HG03432 (cell line): ENCODE data around the gene LMO2.
"Not testable (repeated sequence)": the region's sequence is repeated elsewhere in the genome, so short reads cannot be mapped to it uniquely, and the experiment has no call there.

ENCODE experiments used
- ATAC-seq: cut with Tn5 transposase; IDR thresholded peaks from one replicate; pipeline ENCODE4 v1.9.1; 2021; ENCODE audit warnings: mild to moderate bottlenecking, moderate library complexity; ENCODE audit not compliant: unreplicated experiment

LMO2 gene

DNA sequence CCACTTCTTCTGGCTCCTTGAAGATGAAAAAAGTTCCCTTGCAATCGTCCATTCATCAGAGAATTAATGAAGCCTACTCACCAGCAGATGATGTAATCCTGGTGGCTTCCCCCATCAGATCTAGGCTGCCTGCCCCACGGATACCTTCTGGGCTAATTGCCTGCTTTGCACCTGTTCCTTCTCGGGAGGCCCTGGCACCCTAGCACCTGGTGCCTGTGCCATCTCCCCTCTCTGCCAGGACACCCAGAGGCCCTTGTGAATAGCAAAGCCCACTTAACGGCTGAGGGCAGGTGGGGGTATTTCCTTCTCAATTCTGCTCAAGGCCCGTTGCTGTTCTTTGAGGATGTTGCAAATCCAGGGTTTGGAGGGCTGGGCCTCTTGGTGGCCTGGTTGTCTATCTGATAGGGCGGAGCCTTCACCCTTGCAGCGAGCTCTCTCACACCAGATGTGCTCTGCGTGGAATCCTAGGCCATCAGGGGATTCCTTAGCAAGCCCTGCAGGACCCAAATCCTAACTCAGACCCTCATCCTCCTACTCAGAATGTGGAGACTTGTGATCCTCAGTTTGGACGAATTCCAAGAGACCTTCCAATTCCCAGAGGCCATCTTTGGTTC lies at the start of gene LMO2:
Gene LMO2 (minus strand): TSS at position 363 of the 614 bp plus-strand sequence. CDS start 22,360 bp downstream, outside the sequence.
- peak; percentile 20 for ATAC-seq

DNA sequence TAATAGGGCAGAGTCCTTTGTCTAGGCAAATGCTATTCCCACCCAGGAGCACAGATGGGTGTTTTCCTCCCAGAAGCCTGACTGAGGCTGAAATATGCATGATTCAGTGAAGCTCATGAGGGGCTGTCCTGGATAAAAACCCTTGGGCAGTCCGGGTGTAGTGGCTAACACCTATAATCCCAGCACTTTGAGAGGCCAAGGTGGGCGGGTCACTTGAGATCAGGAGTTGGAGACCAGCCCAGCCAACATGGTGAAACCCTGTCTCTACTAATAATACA lies 48.6 kb upstream of the LMO2 start:
- ATAC-seq = no peak

DNA sequence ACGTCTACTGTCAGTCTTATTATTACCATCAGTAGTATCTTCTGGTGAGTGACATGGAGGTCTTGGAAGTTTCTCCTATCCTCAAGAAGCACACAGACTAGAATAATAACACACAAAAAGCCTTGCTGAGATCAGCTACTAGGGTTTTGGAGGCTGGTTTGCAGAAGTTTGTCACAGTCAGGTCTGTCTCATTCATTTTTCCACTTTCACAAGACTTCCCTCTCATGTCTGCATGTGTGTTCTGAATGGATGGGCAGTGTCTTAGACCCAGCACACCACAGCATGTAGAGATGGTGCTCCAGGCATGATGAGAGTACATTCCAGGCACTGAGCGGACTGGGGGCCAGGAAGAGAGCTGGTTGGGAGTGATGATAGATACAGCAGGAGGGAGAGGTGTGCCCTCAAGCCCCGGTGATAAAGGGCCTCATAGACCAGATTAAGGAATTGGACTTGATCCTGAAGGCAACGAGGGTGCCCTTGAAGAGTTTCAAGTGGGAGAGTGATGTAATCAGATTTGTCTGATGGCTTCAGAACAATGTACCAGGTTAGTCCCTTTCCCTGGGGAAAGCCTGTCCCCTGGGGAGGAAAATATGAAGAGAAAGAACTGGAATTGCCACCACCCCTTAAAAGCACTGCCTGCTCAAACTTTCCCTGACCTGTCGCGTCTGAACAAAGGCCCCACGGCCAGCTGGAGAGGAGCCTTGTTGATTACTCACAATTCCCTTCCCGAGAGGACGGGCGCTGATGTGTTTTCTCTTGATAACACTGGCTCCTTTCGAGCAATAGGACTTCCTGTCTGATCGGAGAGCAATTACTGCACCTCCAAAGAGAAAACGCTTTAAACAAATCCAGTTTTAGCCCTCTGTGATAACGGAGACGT lies 45.1 kb upstream of the LMO2 start:
- no peak for ATAC-seq

DNA sequence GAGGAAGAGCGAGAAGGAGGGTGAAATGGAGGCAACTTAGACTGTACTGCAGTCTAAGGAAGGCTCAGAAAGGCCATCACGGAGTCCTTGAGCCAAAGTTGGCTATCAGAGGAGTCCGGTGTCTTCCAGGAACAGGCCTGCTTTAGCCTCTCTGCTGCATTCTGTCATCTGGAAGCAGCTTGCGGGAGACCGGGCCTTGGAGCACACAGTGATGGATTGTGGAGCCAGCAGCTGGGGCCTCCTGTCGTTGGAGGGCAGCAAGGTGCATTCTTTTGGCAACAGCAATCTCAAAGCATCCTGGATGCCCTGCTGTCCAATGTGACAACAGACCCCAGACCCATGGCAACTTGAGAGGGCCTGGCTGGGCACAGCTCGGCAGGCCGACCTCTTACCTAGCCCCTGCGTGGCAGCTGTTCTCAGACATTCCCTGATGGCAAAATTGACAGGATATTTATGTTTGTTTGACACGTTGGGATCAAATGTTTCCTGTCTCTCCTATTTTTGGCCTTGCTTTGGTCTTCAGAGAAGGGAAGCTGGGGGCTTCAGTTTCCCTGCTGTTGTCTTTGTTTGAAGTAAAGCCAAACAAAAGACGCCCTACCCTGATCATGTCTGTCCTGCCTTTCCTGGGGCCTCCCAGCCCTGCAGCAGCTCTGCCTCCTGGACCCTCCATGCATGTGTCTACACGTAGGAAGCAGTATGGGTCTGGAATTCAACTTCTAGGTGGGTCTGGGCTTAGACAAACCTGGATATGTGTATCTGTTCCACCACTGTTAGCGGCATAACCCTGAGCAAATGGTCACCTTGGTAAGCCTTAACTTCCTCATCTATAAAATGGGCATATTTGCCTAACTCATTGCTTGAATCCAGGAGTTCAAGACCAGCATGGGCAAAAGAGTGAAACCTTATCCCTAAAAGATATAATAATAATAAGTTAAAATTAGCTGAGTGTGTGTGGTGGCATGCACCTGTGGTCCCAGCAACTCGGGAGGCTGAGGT lies 43.9 kb upstream of the LMO2 start:
- no peak for ATAC-seq

DNA sequence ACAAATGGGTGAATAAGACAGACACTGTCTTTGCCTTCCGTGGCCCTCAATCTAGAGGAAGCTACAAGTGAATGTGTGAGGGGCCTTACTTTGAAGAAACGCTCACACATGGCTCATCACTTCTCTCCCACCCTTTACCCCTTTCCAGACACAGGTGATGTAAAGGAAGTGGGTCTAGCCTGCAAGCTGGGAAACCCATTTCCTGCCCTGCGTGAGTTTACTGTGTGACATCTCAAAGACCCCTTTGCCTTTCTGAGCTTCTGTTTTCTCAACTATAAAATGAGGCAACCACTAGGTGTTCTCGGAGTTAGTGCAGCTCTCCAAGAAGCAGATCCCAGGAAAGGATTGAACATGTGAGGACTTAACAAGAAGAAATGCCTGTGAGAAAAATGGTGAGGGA lies 43.1 kb upstream of the LMO2 start:
- no peak for ATAC-seq

DNA sequence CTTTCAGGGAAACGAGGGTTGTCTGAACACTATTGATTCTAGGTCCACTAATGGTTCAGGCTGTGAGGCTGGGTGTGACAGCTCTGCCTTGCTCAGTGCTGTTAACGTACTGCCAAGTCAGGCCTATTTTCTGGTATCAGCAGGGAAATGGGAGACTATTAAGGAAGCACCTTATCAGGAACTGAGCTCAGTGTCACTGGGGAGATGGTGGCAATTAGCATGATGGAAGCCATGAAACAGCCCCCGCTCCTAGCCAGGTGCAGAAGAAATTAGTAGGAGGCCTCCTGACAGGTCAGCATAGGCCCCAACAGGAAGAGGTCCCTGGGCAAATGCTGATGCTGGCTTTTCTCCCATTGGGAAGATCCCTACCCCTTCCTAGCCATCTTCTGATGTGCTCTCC lies 42.6 kb upstream of the LMO2 start:
- no peak for ATAC-seq

DNA sequence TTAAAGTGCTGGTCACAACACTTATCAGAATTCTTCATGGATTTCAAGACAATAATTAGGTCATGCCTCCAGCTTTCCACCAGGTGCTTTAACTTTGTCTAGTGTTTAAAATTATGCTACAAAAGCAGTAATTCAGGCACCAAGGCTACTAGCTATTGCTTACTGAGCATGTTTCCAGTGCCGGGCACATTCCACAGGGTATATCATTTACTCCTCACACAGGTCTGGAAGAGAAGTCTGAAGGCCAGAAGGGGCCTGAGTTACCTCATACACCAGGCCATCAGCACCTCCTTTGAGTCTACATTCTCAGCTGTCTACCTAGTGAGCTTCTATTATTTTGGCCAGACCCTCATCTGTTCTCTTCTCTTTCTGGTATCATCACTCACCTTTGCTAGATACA lies 41.7 kb upstream of the LMO2 start:
- ATAC-seq = no peak

DNA sequence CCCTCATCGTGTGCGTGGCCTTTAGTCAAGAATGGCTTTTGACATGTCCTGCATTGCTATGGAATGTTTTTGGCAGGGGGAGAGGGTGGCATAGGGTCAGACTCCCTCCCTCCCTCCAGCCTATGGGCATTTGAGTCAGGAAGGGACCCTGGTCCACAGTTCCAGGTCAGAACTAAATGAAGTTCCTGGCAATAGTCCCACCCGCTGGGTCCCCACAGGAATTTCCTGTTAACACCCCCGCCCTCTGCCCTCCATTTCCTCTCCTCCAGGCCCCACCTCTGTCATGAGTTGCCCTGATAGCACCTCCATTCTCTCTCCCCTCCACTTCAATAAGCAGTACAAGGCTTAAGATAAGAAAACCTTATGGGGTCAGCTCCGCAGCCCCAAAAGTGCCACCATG lies 40.8 kb upstream of the LMO2 start:
- no peak for ATAC-seq

DNA sequence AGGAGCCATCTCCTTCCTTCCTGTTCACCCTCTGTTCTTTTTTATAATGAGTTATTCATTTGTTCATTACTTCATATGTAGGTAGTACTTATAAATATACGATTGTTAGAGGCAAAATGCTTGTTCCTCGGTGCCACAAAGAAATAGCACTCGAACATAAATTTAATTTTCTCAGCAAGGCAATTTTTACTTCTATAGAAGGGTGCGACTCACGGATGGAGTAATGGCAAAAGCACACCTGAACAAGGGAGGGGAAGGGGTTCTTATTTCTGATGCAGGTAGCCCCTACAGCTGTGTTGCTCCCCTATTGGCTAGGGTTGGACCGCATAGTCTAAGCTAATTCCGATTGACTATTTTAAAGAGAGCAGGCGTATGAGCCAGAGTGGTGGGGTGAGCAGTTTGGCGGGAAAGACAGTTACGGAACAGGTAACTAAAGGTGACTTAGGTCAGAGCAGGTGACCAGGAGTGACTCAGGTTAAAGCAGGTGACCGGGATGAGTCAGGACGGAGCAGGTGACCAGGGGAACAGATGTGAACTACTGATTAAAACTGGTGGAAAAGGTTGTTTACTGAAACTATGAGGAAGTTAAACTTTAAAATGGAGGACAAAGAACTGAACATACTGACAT lies 40.0 kb upstream of the LMO2 start:
- ATAC-seq = not testable (repeated sequence)

DNA sequence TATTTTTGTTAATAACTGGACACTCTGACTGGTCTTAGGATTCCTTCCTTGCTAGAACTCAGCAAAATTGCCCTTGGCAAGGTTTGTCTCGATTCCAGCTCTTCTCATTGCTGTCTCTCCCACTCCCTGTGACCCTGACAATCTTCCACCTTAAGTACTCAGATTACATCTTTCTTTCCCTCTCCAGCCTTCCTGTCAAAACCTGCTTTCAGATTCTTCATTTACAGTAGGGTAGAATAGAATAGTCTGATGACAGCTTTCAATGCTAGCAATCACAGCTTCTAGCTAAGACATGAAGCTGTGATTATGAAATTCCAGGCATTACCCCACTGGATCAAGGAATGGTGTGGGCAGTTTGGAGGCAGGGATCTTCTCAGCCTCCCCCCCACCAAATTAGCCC lies 39.2 kb upstream of the LMO2 start:
- ATAC-seq = no peak

DNA sequence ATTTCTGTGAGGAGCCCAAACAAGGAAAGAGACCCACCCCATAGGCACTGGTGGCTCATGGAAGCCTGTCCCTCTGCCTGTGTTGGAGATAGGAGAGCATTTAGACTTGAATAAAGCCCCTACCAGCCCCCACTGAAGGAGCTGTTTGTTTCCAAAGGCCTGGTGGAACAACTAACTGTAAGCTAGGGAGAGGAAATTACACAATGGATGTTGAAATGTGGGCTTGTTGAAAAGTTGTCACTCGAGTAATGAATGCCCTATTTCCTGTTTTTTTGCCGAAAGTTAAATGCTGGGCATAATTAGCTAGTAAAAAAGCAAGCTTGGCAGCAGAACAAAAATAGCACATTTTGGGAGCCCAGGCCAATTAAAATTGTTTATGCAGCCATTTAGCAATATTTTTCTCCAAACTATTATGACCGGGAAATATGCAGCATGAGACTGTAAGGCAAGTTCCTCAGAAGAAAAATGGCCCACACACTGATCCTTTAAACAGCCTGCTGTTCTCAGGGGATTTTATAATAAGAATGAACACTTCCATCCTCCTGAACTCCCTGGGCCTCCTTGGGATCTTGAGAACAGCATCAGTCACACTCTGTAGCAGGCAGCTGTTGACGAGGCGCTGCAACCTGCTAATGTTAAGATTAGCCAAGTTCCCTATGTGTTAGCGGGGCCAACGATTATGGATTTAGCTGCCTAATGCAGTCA lies 38.6 kb upstream of the LMO2 start:
- no peak for ATAC-seq

DNA sequence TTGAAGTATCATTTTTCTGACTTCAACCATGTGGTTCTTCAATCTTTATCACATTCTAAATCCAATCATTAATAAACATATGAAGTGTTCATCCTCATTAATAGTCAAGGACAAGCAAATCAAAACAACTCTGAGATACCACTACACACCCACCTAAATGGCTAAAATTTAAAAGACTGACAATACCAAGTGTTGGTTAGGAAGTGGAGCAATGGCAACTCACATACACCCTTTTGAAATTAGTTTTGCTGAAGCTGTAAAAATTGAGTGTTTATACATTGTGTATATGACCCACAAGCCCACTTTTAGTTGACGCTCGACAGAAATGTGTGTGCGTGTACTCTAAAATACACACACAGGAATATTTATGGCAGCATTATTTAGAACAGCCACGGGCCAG lies 36.7 kb upstream of the LMO2 start:
- ATAC-seq = no peak

DNA sequence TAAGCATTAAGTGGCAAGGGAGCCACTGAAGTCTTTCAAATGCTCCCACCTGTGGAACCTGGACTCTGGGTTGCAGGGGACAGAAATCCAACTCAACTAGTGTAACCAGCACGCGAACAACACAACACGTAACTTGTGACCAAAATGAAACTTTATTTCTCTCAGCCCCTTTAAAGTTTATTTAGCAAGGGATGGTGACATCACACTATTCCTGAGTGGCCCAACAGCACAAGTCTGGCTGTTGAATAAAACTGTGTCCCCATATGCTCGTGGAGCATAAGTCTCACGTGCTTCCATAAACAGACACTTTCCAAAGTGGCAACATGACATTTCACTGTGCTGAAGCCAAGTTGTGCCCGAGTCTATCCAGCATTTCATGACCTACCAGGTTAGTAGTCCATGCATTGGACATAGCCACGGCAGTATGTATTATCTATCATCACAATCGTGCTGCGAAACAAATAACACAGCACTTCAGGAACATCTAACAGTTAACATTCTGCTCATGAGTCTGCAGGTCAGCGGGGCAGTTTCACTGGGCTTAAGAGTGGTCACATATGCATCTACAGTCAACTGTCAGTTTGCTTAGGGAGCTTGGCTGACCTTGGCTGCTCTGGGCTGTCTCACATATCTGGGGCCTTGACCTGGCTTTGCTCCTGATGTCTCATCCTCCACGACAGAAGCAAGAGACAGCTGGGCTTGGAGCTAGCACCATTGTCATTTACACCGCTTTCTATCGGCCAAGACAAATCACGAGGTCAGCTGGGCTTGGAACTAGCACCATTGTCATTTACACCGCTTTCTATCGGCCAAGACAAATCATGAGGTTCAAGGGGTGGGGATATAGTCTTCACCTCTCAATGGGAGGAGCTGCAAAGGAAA lies 35.0 kb upstream of the LMO2 start:
- ATAC-seq = no peak

DNA sequence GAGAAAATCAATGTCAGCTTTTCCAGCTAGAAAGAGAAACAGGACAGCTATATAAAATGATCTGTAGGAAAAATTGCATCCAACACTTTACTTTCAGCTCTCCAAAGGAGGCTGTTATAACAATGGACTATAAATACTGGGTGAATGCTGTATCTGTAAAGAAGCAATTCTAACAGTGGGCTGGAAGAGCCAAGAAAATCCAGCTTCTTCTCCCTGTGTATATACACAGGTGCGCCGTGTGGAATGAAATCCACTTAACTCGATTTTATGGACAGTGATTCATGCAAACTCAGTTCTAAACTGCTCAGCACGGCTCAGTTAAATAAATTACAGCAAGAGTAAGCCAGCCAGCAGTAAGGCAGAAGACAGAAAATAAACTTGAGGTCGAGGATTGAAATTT lies 32.5 kb upstream of the LMO2 start:
- no peak for ATAC-seq

DNA sequence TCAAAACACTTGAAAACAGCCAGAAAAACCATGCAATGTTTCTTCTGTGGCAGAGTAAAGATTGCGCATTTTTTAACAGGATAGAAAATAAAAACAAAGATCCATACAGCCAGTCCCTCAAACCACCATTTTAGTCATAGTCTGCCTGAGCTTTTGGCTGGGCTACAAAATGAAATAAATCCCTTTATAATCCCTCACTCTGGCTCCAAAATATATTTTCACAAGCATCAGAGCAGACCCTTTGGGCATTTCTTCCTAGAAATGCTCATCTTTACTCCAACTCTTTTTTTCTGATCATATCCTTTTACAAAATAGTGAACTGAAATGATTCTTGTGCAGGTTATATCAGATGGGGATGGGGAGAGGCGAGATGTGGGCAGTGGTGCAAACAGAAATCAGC lies 31.8 kb upstream of the LMO2 start:
- ATAC-seq = no peak

DNA sequence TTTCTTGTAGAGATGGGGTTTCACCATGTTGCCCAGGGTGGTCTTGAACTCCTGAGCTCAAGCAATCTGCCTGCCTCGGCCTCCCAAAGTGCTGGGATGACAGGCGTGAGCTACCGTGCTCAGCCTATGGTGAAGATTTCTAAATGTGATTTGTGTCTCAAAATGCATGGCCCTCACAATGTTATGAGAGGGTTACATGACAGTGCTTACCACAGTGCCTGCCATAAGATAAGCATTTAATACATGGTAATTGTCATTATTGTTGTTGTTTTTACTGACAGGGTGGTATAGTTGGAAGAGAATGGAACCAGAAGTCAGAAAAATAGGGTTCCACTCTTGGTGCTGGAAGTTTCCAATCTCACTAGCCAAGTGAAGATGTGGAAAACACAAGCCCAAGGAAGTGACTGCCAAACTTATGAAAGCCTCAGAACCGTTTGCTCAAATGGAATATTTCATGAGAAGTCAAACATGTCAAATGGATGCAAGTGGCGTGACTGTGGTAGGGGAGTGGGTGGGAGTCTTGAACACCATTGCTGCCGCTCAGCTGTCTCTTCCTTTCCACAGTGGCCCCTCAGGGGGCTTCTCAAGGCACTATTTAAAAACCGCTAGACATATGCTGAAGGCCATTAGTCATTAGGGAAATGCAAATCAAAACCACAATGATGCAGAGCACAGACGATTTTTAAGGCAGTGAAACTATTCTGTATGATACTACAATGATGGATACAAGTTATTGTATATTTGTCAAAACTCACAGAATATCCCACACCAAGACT lies 29.1 kb upstream of the LMO2 start:
- ATAC-seq = peak; percentile 95

DNA sequence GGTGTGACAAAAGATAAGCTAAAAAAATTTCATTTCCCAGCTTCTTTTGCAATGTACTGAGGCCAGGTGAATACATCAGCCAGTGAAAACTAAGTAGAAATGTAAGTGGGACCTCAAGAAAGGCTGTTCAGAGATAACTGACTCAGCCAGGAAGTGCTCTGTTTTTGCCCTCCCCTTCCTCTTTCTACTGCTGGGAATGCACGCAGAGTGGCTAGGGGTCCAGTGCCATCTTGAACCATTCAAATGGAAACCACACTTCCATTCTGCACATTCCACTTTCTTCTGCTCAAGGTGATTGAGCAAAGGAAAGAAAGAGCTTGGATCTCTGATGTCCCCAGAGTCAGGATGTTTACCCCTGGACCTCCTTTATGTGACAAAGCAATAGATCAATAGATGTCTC lies 27.8 kb upstream of the LMO2 start:
- ATAC-seq = no peak

DNA sequence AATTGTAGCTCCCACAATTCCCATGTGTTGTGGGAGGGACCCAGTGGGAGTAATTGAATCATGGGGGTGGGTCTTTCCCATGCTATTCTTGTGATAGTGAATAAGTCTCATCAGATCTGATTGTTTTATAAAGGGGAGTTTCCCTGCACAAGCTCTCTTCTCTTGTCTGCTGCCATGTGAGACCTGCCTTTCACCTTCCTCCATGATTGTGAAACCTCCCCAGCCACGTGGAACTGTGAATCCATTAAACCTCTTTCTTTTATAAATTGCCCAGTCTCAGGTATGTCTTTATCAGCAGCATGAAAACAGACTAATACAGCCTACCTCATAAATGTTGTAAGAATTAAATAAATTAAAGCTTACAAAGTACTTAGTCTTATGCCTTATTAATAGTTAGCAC lies 25.5 kb upstream of the LMO2 start:
- ATAC-seq = not testable (repeated sequence)

DNA sequence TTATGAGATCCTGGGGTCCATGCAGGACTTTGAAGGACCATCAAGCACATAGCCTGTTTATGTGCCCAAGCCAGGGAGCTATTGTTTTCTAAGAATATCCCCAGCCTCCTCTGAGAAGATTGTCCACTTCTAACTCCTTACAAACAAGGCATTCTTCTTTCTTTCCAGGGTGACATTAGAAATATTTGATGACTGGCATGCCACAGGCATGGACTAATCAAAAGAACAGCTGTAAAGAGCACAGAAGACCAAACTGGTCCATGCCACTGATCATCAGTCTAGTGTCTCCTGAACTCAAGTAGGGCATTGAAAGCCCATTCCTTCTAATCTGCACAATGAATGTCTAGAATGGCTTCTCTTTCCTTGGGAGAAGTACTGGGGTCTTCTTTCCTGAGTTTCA lies 24.9 kb upstream of the LMO2 start:
- no peak for ATAC-seq
